Mesothelial cell of epicardium (in vitro differentiated cells): ENCODE results near the gene FAM117B. TPM values are rescaled to one million over a fixed set of nuclear protein-coding genes. Genes with fewer than 3 reads are reported as not detected.

ENCODE experiments used
- total RNA-seq: library from RNA; stranded (reverse); gene quantifications from 3 replicates; pipeline ENCODE4 v1.2.1, GENCODE V29; 2021

FAM117B gene
- total RNA-seq, 1 donor from 2014 or later, result 29.2 TPM

Other genes starting within 250 kb of the FAM117B start
- 9.9 to 13.4 TPM (median 11.8 TPM) in 3 replicates for gene ICA1L, start 236.8 kb downstream of the FAM117B start, total RNA-seq